Measurements from ENCODE around the gene SLC66A2.

Gene SLC66A2

DNA sequence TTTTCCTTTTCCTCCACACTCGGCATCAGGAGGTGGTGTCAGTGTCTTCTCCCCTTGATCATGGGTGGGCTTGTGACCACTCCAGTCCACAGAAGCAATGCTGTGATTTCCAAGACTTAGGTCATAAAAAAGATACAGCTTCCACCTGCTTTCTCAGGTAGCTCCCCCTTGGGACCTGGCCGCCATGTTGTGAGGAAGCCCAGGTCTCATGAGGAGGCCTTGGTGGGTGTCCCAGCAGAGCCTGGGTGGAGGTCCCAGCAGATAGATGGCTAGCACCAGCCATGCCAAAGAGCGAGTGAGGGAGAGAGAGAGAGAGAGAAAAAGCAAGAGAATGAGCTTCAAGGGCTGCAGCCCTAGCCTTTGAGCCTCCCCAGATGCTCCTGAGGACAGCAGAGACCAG lies 16.0 kb downstream of the SLC66A2 start:
- DNase-seq, result no peak

GRCh38 chr18:79935098-79935480 lies 16.4 kb downstream of the SLC66A2 start:
- DNase-seq, result no peak

DNA sequence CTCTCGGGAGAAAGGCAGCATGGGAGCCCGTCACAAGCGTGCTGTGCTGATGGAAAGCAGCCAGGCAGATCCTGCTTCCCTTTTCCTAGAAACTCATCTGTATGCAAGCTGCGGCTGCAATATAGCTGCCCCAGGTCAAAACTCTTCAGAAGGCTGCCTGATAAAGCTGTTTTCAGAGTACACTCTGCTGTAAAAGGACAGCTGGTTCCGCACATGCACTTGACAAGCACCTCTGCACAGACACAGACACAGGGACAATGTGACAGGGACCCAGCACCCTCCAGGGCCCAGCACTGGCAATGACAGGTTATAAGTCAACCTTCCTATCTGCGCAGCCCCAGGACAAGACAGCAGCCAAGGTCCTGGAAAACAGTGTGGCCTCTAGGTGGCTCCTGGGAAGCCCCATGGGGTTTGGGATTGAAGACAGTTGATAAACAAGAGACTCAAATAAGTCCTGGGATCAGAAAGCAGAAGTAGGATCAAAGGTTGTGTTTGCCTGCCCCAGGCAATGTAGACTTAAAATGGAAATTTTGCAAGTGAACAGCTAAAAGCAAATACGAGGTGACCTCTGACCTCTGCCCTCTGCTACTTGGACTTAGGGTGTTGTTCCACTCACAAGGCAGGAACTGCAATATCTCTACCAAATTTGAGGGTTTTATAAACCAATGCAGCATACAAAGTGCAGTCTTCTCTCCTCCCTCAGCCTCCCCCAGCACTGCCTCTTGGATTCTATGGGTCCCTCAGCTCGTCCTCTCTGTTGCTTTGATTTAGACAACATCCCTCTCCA lies 16.9 kb downstream of the SLC66A2 start:
- DNase-seq, result no peak

DNA sequence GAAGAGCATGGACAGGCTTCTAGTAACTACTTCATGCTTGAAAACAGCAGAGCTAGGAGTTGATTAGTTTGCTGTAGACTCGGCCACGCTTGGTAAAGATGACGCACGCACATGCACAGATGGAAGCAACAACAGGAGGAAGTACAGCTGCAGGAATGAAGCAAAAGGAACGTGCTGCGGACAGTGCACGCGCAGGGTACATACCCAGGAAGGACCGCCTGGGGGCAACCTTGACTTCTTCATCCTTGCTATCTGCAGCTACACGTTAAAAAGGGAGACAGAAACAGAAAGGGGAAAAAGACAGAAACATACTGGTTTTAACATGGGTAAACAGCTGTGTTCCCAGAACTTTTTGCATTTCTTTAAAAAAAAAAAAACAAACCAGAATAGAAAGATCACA lies 17.7 kb downstream of the SLC66A2 start:
- DNase-seq, result no peak

DNA sequence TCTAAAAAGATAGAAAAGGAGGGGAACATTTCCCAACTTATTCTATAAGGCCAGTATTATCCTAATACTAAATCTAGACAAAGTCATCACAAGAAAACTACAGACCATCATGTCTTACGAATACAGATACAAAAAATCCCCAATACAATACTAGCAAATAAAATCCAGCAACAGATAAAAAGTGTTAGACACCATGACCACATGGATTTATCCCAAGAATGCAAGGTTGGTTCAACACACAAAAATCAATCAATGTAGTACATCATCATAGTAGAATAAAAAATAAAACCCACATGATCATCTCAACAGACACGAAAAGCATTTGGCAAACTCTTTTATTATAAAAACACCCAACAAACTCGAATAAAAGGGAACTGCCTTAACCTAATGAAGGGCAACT lies 18.5 kb downstream of the SLC66A2 start:
- DNase-seq, result no peak

- DNase-seq, result no peak
Observed at GRCh38 chr18:79931475-79931874, 20.0 kb downstream of the SLC66A2 start.

- no peak for DNase-seq
Observed at GRCh38 chr18:79930020-79930642, 21.3 kb downstream of the SLC66A2 start.

DNA sequence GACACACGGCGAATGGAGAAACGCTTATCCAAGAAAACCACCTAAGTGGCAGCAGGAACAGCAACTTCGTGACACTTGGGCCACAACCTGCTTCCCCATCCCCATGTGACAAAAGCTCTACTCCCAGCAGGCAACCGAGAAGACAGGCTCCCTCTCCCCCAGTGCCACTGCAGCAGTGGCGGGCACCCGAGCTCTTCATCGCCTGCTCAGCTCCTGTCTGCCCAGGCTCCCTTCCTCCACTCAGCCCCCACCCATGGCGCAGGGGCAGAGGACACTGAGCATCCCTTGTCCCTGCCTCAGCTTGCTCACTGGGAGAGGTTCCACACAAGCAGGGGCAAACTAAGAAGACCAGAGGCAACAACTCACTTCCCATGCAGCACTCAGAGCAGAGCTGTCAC lies 22.9 kb downstream of the SLC66A2 start:
- DNase-seq, result no peak

GRCh38 chr18:79927607-79928562 lies 23.6 kb downstream of the SLC66A2 start:
- no peak for DNase-seq

- DNase-seq, result no peak
Observed at GRCh38 chr18:79926715-79927606, 24.5 kb downstream of the SLC66A2 start.

GRCh38 chr18:79926306-79926705 lies 25.1 kb downstream of the SLC66A2 start:
- DNase-seq, result no peak

GRCh38 chr18:79924814-79925731 lies 26.4 kb downstream of the SLC66A2 start:
- DNase-seq, result no peak

GRCh38 chr18:79923896-79924585 lies 27.4 kb downstream of the SLC66A2 start:
- DNase-seq, result no peak

DNA sequence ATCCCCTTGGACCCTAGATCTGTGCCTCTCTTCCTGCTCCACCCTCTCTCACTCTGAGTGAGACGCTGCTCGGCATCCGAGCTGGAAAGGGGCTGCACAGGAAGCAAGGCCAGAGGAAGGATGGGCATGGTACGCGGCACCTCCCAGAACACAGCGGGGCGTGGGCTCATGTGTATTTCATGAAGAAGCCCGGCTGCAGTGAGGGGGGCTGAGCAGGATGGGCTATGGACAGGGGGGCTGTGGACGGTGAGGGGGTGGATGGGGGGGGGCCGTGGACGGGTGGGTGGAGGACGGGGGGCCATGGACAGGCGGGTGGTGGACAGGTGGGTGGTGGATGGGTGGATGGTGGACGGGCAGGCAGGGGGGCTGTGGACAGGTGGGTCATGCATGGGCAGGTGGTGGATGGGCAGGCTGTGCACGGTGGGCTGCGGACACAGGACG lies 28.5 kb downstream of the SLC66A2 start:
- no peak for DNase-seq

DNA sequence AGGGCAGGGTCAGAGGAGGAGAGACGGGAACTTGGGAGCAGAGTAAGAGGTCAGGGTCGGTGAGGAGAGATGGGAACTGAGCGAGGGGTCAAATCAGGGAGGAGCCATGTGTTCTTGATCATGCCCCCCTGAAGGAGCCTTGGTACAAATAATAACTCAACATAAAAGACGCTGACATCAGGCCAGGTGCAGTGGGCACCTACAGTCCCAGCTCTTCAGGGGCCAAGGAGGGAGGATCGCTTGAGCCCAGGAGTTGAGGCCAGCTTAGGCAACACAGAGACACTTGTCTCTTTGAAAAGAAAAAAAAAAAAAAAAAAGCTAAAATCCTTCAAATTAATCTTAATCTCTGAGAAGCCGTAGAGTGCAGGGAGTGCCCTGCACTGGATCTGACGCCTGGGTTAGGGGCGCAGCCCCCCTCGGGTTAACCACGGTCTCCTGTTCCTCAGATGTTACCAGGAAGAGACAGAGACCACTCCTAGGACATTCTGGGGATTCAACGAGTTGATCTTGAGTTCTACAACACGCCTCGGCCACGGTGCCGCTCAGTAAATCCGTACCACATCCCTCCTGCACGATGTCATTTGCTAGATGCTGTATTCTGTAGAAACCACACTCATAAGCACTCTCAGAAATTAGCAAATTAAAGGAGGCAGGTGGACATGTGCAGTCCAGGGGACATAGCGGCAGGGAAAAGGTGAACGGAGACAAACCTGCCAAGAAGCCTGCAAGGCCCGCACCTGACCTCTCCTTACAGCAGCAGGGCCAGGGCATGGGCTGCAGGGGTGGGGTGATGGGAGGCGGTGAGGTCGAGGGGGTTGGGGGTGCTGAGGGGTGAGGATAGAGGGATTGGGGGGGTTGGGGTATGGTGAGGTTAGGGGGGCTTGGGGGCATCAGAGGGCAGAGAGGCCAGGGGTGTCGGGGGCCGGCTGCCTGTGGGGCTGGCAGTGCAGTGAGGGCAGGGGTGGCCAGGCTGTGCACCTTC lies 29.2 kb downstream of the SLC66A2 start:
- no peak for DNase-seq

DNA sequence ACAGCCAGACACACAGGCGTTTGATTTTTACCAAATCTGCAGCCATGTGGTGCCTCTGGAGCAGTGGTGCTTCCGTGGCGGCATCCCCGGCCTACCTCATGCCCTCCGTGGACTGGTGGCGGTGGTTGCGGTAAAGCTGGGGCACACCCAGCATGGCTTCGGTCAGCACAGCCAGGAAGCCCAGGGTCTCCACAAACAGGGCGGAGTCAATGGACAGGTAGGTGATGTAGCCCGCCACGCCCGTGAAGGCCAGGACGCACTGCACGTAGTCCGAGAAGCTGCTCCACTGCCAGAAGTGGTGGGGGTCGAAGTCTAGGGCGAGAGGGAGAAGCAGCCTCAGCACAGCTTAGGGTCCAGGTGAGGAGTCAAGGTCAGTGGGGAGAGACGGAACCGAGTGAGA lies 32.4 kb downstream of the SLC66A2 start:
- no peak for DNase-seq

GRCh38 chr18:79918615-79919011 lies 32.8 kb downstream of the SLC66A2 start:
- DNase-seq, result no peak

GRCh38 chr18:79917853-79918614 lies 33.4 kb downstream of the SLC66A2 start:
- DNase-seq, result no peak
